ENCODE measurements around the gene RAP1GAP2.

The RAP1GAP2 gene

GRCh38 chr17:2786176-2786881 lies 9.9 kb upstream of the RAP1GAP2 start:
- peak; percentile 44 for DNase-seq (ENCODE audit: low read depth, low spot score)

- no peak for DNase-seq (ENCODE audit: low read depth, low spot score)
Measured at GRCh38 chr17:2789700-2790099, 6.5 kb upstream of the RAP1GAP2 start.

GRCh38 chr17:2792366-2793169 lies 3.7 kb upstream of the RAP1GAP2 start:
- DNase-seq (ENCODE audit: low read depth, low spot score) = no peak

- no peak for DNase-seq (ENCODE audit: low read depth, low spot score)
Measured at GRCh38 chr17:2794111-2794803, 2.0 kb upstream of the RAP1GAP2 start.

- DNase-seq (ENCODE audit: low read depth, low spot score) = no peak
Measured at GRCh38 chr17:2795441-2796163, 636 bp upstream of the RAP1GAP2 start.

GRCh38 chr17:2797226-2797625 lies 988 bp downstream of the RAP1GAP2 start:
- no peak for DNase-seq (ENCODE audit: low read depth, low spot score)

GRCh38 chr17:2797637-2798036 lies 1.4 kb downstream of the RAP1GAP2 start:
- no peak for DNase-seq (ENCODE audit: low read depth, low spot score)

- DNase-seq (ENCODE audit: low read depth, low spot score) = no peak
Measured at GRCh38 chr17:2798188-2798587, 1.9 kb downstream of the RAP1GAP2 start.

GRCh38 chr17:2798678-2799077 lies 2.4 kb downstream of the RAP1GAP2 start:
- DNase-seq (ENCODE audit: low read depth, low spot score) = no peak

- no peak for DNase-seq (ENCODE audit: low read depth, low spot score)
Measured at GRCh38 chr17:2799653-2800052, 3.4 kb downstream of the RAP1GAP2 start.

GRCh38 chr17:2800367-2800766 lies 4.1 kb downstream of the RAP1GAP2 start:
- no peak for DNase-seq (ENCODE audit: low read depth, low spot score)

GRCh38 chr17:2801841-2802240 lies 5.6 kb downstream of the RAP1GAP2 start:
- DNase-seq (ENCODE audit: low read depth, low spot score) = no peak

GRCh38 chr17:2802574-2802973 lies 6.3 kb downstream of the RAP1GAP2 start:
- no peak for DNase-seq (ENCODE audit: low read depth, low spot score)

GRCh38 chr17:2803386-2803785 lies 7.1 kb downstream of the RAP1GAP2 start:
- DNase-seq (ENCODE audit: low read depth, low spot score) = no peak

GRCh38 chr17:2803971-2804370 lies 7.7 kb downstream of the RAP1GAP2 start:
- no peak for DNase-seq (ENCODE audit: low read depth, low spot score)

- DNase-seq (ENCODE audit: low read depth, low spot score) = no peak
Measured at GRCh38 chr17:2804912-2805311, 8.7 kb downstream of the RAP1GAP2 start.

GRCh38 chr17:2805961-2806360 lies 9.7 kb downstream of the RAP1GAP2 start:
- no peak for DNase-seq (ENCODE audit: low read depth, low spot score)

GRCh38 chr17:2808367-2809335 lies 12.4 kb downstream of the RAP1GAP2 start:
- no peak for DNase-seq (ENCODE audit: low read depth, low spot score)

- DNase-seq (ENCODE audit: low read depth, low spot score) = no peak
Measured at GRCh38 chr17:2809337-2809736, 13.1 kb downstream of the RAP1GAP2 start.

- no peak for DNase-seq (ENCODE audit: low read depth, low spot score)
Measured at GRCh38 chr17:2814049-2814448, 17.8 kb downstream of the RAP1GAP2 start.
